ENCODE results near the gene CPLX1.

Gene CPLX1

DNA sequence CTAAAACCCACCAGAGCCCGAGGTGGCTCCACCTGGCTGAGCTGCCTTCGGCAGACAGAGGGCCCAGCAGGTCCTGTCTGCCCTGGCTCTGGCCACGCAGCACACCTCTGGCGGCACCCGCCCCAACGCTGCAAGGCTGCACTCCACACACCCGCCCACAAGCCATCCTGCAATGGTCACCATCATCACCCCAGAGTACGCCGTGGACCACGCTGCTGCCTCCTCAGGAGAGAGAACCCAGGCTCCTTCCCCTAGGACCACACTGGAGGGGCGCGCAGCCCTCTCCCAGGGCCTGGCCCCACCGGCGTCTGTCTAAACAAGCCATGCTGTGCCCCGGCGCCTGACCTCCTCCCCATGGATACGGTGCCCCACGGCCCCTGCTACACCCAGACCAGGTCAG, 39.6 kb upstream of the CPLX1 start:
- Histone ChIP-seq H3K4me1 (ENCODE audit: control insufficient read depth, low read depth, low read length) (no peaks in the 10 kb centered on the region), H3K9me3 (ENCODE audit: control insufficient read depth, low read depth, low read length) (no peaks in the 10 kb centered on the region), H3K4me3 (ENCODE audit: low read length) (no peak overlapping the region), H3K27me3 (ENCODE audit: control insufficient read depth, insufficient read depth, low read length) (no peaks in the 10 kb centered on the region), H3K27ac (ENCODE audit: low read length) (no peak overlapping the region), H3K9ac (ENCODE audit: low read length) (no peak overlapping the region), H3K36me3 (ENCODE audit: control insufficient read depth, low read depth, low read length) (peaks cover 24% of the 10 kb centered on the region)

DNA sequence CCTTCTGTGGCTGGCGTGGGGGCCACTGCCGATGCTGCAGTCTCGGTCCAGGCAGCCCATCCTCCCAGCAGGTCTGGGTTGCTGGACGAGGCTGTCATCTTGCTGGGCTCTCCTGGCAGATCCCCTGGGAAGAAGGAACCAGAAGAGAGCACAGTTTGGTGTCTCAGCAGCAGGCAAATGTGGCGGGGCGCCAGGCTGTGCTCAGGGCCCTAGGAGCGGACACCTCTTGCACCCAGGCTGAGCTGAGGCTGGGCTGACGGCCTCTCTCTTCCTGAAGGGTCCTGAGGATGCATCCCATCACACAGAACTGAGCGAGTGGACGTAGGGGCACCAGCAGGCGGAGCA, 39.2 kb upstream of the CPLX1 start:
- Histone ChIP-seq H3K9me3 (ENCODE audit: control insufficient read depth, low read depth, low read length) (no peaks in the 10 kb centered on the region), H3K27ac (ENCODE audit: low read length) (no peak overlapping the region), H3K27me3 (ENCODE audit: control insufficient read depth, insufficient read depth, low read length) (no peaks in the 10 kb centered on the region), H3K4me1 (ENCODE audit: control insufficient read depth, low read depth, low read length) (no peaks in the 10 kb centered on the region), H3K4me3 (ENCODE audit: low read length) (no peak overlapping the region), H3K9ac (ENCODE audit: low read length) (no peak overlapping the region), H3K36me3 (ENCODE audit: control insufficient read depth, low read depth, low read length) (peaks cover 20% of the 10 kb centered on the region)

DNA sequence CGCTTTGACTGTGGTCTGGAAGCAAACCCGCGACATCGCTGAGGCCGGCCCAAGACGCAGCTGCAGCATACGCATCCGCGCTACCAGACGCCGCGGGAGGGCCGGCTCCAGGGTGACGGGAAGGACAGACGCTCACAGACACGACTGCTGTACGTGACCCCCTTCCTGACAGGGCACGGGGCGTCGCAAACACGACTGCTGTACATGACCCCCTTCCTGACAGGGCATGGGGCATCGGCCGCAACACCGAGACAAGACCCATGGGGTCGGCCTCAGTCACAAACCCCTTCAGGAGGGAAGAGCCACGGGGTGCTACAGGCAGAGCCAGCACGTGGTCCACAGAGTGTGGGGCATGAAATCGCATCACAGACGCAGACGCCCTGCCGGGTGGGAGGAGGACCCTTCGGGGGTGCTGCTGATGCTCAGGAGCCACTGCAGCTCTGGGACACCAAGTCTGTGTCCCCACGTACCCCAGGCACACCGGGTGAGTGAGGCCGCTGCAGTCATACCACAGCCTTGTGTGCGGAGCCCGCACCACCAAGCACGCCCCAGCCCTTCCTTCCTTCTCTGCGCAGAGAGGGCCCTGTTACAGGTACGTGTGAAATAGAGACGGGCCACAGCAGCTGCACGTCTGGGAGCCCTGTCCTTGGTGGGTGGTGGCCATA, 38.7 kb upstream of the CPLX1 start:
- Histone ChIP-seq H3K9ac (ENCODE audit: low read length) (no peak overlapping the region), H3K9me3 (ENCODE audit: control insufficient read depth, low read depth, low read length) (no peaks in the 10 kb centered on the region), H3K27me3 (ENCODE audit: control insufficient read depth, insufficient read depth, low read length) (no peaks in the 10 kb centered on the region), H3K36me3 (ENCODE audit: control insufficient read depth, low read depth, low read length) (peaks cover 15% of the 10 kb centered on the region), H3K4me1 (ENCODE audit: control insufficient read depth, low read depth, low read length) (no peaks in the 10 kb centered on the region), H3K4me3 (ENCODE audit: low read length) (no peak overlapping the region), H3K27ac (ENCODE audit: low read length) (no peak overlapping the region)

DNA sequence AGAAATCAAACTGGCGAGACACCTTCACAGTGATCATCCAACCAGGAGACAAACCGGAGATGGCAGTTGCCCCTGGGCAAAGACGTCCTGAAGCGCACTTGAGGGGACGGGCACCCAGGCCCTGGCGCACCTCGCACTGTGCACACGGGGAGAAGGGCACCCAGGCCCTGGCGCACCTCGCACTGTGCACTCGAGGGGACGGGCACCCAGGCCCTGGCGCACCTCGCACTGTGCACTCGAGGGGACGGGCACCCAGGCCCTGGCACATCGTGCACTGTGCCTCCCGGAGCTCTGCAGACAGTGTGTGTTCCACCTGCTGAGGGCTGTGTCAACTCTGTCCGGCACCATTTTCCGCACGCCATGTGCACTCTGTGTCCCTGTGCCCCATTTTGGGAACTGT, 34.6 kb upstream of the CPLX1 start:
- no peaks in the 10 kb centered on the region for H3K27me3 ChIP-seq (ENCODE audit: control insufficient read depth, insufficient read depth, low read length)
- peaks cover 26% of the 10 kb centered on the region for H3K36me3 ChIP-seq (ENCODE audit: control insufficient read depth, low read depth, low read length)
- H3K4me1 ChIP-seq (ENCODE audit: control insufficient read depth, low read depth, low read length), result no peaks in the 10 kb centered on the region
- H3K9me3 ChIP-seq (ENCODE audit: control insufficient read depth, low read depth, low read length), result no peaks in the 10 kb centered on the region
- H3K4me3 ChIP-seq (ENCODE audit: low read length), result no peak overlapping the region
- no peak overlapping the region for H3K9ac ChIP-seq (ENCODE audit: low read length)
- H3K27ac ChIP-seq (ENCODE audit: low read length), result no peak overlapping the region

DNA sequence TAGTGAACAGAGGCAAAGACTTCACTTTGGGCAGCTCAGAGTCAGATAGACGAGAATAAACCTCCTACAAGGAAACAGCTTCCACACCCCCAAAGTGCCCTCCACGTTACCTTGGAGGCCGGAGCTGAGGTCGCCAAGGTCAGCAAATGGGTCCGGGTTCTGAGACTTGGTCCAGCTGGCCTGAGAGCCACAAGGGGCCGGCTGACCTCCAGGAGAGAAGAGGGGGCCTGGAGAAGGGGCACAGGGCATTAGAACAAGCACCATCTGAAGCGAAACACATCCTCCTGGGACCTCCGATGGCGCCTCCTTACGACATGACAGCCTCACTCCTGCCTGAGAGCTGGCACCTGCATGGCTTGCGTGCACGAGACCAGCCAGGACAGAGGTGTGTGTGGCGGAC, 33.6 kb upstream of the CPLX1 start:
- no peaks in the 10 kb centered on the region for H3K27me3 ChIP-seq (ENCODE audit: control insufficient read depth, insufficient read depth, low read length)
- no peak overlapping the region for H3K27ac ChIP-seq (ENCODE audit: low read length)
- no peak overlapping the region for H3K9ac ChIP-seq (ENCODE audit: low read length)
- H3K4me3 ChIP-seq (ENCODE audit: low read length), result no peak overlapping the region
- H3K36me3 ChIP-seq (ENCODE audit: control insufficient read depth, low read depth, low read length), result peaks cover 23% of the 10 kb centered on the region
- no peaks in the 10 kb centered on the region for H3K4me1 ChIP-seq (ENCODE audit: control insufficient read depth, low read depth, low read length)
- no peaks in the 10 kb centered on the region for H3K9me3 ChIP-seq (ENCODE audit: control insufficient read depth, low read depth, low read length)

DNA sequence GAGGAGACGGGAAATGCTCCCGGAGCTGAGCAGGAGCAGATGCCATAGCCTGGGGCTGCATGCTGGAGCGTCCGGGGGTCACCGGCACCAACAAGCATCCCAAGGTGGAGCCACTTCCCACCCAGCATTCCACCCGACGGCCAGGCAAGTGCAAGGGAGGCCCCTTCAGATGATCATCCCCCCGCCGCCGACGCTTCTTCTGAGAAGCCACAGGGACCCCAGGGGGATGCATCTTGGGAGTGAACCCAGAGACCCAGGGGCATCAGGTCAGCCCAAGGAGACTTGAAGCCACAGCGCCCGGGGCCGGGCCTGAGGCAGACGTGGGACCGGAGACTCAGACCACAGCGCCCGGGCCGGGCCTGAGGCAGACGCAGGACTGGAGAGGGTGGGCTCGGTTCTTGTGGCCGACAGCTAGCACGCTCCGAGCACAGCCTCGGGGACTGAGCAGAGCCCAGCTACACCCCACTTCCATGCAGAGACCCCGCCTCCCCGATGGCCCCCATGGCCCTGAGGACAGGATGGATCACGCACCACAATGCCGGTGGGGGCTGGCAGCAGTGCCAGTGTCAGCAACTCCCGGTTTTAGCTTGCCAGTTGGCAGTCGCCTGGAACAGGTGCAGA, 33.0 kb upstream of the CPLX1 start:
- Histone ChIP-seq H3K36me3 (ENCODE audit: control insufficient read depth, low read depth, low read length) (peaks cover 20% of the 10 kb centered on the region), H3K4me3 (ENCODE audit: low read length) (no peak overlapping the region), H3K9me3 (ENCODE audit: control insufficient read depth, low read depth, low read length) (no peaks in the 10 kb centered on the region), H3K9ac (ENCODE audit: low read length) (no peak overlapping the region), H3K27ac (ENCODE audit: low read length) (no peak overlapping the region), H3K4me1 (ENCODE audit: control insufficient read depth, low read depth, low read length) (no peaks in the 10 kb centered on the region), H3K27me3 (ENCODE audit: control insufficient read depth, insufficient read depth, low read length) (no peaks in the 10 kb centered on the region)

DNA sequence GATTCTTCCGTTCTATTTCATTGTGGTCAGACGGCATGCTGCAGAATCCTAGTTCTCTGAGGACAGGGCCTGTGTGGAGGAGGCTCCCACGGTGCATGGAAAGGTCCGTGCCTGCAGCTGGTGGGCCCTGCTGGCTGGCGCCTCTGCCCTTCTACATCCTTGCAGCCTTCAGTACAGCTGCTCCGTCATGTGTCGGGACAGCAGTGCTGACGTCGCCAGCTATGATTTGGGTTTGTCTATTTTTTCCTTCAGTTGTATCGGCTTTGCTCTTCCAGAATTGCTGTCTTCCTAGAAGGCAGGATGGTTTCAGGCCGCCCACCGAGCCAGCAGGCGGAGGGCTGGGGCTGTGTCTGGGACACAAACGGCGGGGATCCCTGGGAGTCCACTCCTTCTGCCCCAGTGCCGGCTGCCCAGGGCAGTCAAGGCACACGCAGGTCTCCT, 32.1 kb upstream of the CPLX1 start:
- no peak overlapping the region for H3K9ac ChIP-seq (ENCODE audit: low read length)
- H3K36me3 ChIP-seq (ENCODE audit: control insufficient read depth, low read depth, low read length), result peaks cover 19% of the 10 kb centered on the region
- H3K4me3 ChIP-seq (ENCODE audit: low read length), result no peak overlapping the region
- no peaks in the 10 kb centered on the region for H3K27me3 ChIP-seq (ENCODE audit: control insufficient read depth, insufficient read depth, low read length)
- H3K9me3 ChIP-seq (ENCODE audit: control insufficient read depth, low read depth, low read length), result no peaks in the 10 kb centered on the region
- H3K27ac ChIP-seq (ENCODE audit: low read length), result no peak overlapping the region
- H3K4me1 ChIP-seq (ENCODE audit: control insufficient read depth, low read depth, low read length), result no peaks in the 10 kb centered on the region

DNA sequence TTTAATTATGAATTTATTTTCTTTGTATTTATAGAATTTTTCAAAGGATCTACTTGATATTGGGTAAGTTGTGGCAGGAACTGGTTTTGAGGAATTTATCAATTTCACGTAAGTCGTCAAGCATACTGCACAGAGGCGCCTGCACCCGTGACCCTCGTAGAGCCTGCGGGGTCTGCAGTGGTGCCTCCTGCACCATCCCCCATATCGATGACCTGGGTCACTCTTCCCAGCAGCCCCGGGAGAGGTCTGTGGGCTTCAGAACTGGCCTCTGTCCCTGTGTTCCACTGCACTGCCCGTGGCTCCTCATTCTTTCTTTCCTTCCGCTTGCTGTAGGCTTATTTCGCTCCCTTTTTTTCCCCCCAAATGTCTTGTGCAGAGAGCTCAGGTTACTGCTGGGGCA, 31.5 kb upstream of the CPLX1 start:
- H3K27ac ChIP-seq (ENCODE audit: low read length), result no peak overlapping the region
- no peak overlapping the region for H3K4me3 ChIP-seq (ENCODE audit: low read length)
- no peaks in the 10 kb centered on the region for H3K9me3 ChIP-seq (ENCODE audit: control insufficient read depth, low read depth, low read length)
- no peak overlapping the region for H3K9ac ChIP-seq (ENCODE audit: low read length)
- H3K27me3 ChIP-seq (ENCODE audit: control insufficient read depth, insufficient read depth, low read length), result no peaks in the 10 kb centered on the region
- H3K4me1 ChIP-seq (ENCODE audit: control insufficient read depth, low read depth, low read length), result no peaks in the 10 kb centered on the region
- H3K36me3 ChIP-seq (ENCODE audit: control insufficient read depth, low read depth, low read length), result peaks cover 16% of the 10 kb centered on the region

DNA sequence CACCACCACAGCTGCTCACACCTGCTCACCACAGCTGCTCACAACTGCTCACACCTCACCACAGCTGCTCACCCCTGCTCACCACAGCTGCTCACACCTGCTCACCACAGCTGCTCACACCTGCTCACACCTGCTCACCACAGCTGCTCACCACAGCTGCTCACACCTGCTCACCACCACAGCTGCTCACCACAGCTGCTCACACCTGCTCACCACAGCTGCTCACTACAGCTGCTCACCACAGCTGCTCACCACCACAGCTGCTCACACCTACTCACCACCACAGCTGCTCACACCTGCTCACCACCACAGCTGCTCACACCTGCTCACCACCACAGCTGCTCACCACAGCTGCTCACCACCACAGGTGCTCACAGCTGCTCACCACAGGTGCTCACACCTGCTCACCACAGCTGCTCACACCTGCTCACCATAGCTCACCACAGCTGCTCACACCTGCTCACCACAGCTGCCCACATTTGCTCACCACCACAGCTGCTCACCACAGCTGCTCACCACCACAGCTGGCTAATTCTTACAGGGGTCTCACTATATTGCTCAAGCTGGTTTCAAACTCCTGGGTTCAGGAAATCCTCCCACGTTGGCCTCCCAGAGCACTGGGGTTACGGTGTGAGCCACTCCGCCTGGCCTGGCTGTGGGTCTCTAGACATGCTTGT, 30.4 kb upstream of the CPLX1 start:
- no peaks in the 10 kb centered on the region for H3K9me3 ChIP-seq (ENCODE audit: control insufficient read depth, low read depth, low read length)
- no peak overlapping the region for H3K27ac ChIP-seq (ENCODE audit: low read length)
- H3K36me3 ChIP-seq (ENCODE audit: control insufficient read depth, low read depth, low read length), result peaks cover 16% of the 10 kb centered on the region

DNA sequence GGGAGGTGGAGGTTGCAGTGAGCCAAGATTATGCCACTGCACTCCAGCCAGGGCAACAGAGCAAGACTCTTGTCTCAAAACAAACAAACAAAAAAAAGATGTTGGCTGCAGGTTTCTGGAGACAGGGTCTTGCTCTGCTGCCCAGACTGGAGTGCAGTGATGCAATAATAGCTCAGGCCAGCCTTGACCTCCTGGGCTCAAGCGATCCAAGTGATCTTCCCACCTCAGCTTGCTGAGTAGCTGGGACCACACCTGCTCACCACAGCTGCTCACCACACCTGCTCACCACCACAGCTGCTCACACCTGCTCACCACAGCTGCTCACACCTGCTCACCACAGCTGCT, 29.9 kb upstream of the CPLX1 start:
- Histone ChIP-seq H3K27me3 (ENCODE audit: control insufficient read depth, insufficient read depth, low read length) (no peaks in the 10 kb centered on the region), H3K4me1 (ENCODE audit: control insufficient read depth, low read depth, low read length) (no peaks in the 10 kb centered on the region), H3K9ac (ENCODE audit: low read length) (no peak overlapping the region), H3K9me3 (ENCODE audit: control insufficient read depth, low read depth, low read length) (no peaks in the 10 kb centered on the region), H3K4me3 (ENCODE audit: low read length) (no peak overlapping the region), H3K36me3 (ENCODE audit: control insufficient read depth, low read depth, low read length) (peaks cover 16% of the 10 kb centered on the region), H3K27ac (ENCODE audit: low read length) (no peak overlapping the region)

More for the DNA sequence above, 30.4 kb upstream of the CPLX1 start:
- Histone ChIP-seq H3K4me1 (ENCODE audit: control insufficient read depth, low read depth, low read length) (no peaks in the 10 kb centered on the region), H3K27me3 (ENCODE audit: control insufficient read depth, insufficient read depth, low read length) (no peaks in the 10 kb centered on the region), H3K9ac (ENCODE audit: low read length) (no peak overlapping the region), H3K4me3 (ENCODE audit: low read length) (no peak overlapping the region)

DNA sequence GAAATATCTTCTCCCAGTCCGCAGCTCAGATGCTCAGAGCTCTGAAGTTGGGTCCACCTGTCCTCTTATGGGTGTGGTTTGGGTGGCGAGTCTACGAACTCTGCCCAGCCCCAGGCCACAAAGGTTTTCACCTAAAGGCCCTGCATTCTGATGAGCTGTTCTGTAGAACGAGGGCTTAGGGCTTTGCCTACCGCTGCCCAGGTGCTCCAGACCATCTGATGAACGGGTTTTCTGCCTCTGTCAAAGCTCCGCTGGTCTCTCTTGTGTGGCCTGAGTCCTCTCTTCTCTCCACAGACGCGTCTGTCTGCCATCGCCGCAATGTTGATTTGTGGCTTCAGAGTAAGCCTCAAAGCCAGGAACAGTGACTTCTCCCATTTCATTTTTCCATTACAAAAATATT, 28.4 kb upstream of the CPLX1 start:
- H3K4me1 ChIP-seq (ENCODE audit: control insufficient read depth, low read depth, low read length), result no peaks in the 10 kb centered on the region
- H3K36me3 ChIP-seq (ENCODE audit: control insufficient read depth, low read depth, low read length), result peaks cover 16% of the 10 kb centered on the region
- H3K9me3 ChIP-seq (ENCODE audit: control insufficient read depth, low read depth, low read length), result no peaks in the 10 kb centered on the region
- no peak overlapping the region for H3K27ac ChIP-seq (ENCODE audit: low read length)
- H3K9ac ChIP-seq (ENCODE audit: low read length), result no peak overlapping the region
- H3K4me3 ChIP-seq (ENCODE audit: low read length), result no peak overlapping the region
- H3K27me3 ChIP-seq (ENCODE audit: control insufficient read depth, insufficient read depth, low read length), result no peaks in the 10 kb centered on the region

DNA sequence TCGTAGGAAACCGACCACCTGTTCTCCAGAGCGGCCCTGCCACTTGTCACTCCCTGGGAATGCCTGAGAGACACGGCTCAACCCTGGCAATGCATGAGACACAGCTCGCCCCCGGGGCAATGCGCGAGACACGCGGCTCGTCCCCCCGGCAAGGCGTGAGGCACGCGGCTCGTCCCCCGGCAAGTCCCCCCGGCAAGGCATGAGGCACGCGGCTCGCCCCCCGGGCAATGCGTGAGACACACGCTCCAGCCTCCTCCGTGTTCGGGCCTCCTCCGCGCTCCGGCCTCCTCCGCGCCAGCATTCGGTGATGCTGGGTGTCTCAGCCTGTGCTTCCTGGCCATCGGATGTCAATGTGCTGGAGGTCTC, 27.5 kb upstream of the CPLX1 start:
- H3K9ac ChIP-seq (ENCODE audit: low read length), result no peak overlapping the region
- no peaks in the 10 kb centered on the region for H3K9me3 ChIP-seq (ENCODE audit: control insufficient read depth, low read depth, low read length)
- no peak overlapping the region for H3K4me3 ChIP-seq (ENCODE audit: low read length)
- H3K4me1 ChIP-seq (ENCODE audit: control insufficient read depth, low read depth, low read length), result no peaks in the 10 kb centered on the region
- no peaks in the 10 kb centered on the region for H3K27me3 ChIP-seq (ENCODE audit: control insufficient read depth, insufficient read depth, low read length)
- H3K27ac ChIP-seq (ENCODE audit: low read length), result no peak overlapping the region
- H3K36me3 ChIP-seq (ENCODE audit: control insufficient read depth, low read depth, low read length), result peaks cover 12% of the 10 kb centered on the region
